ENCODE measurements around the gene TOR1AIP2. TPM values are rescaled to one million over a fixed set of nuclear protein-coding genes. Genes with fewer than 3 reads are reported as not detected.

The TOR1AIP2 gene
- total and polyA plus RNA-seq, 2 donors (not counting 3 experiments of a cell fraction or from before 2014, with no cell fraction given): 18.6 to 101 TPM

DNA sequence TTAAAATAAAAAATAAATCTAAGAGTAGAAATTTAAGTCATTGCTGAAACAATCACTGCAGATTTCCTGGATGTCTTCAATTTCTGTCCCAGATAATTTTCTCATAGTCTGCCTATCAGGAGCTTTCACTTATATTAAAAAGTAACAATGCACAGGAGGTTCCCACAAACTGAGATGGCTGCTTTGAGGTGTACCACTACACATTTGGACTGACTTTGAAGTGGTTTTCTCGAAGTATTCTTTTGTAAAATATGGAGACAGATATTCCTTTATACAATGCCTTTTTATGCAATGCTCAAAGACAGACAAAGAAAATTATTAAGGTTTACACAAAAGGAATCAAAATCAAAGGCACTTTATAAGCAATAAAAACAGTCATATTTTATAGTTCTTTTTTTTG lies 24.5 kb downstream of the TOR1AIP2 start:
- BruUV-seq (replicated peaks): no TSS peak
- Histone ChIP-seq H2AFZ (ENCODE audit: low read depth, low read length) (no peak overlapping the region), H3K4me2 (ENCODE audit: insufficient read depth, low read length) (no peak overlapping the region), H3K9me1 (replicated peaks; ENCODE audit: control insufficient read depth, extremely low read depth, insufficient read depth, low read length) (no peaks in the 10 kb centered on the region), H3K27me3 (ENCODE audit: control insufficient read depth in 2 of 2, insufficient read depth in 2 of 2, low read length in 2 of 2) (no peaks in the 10 kb centered on the region), H4K20me1 (replicated peaks; ENCODE audit: control insufficient read depth, extremely low read depth, insufficient read depth, low read length) (no peaks in the 10 kb centered on the region), H3K36me3 (ENCODE audit: control insufficient read depth in 2 of 2, extremely low read depth in 1 of 2, insufficient read depth in 2 of 2, low read length in 2 of 2) (peaks cover 6 to 13% of the 10 kb centered on the region in 2 experiments), H3K9ac (replicated peaks; ENCODE audit: extremely low read depth, insufficient read depth, low read length) (no peak overlapping the region), H3K4me1 (ENCODE audit: control insufficient read depth, extremely low read depth, insufficient read depth, low read length) (no peaks in the 10 kb centered on the region), H3K27ac (ENCODE audit: insufficient read depth, low read depth, low read length) (no peak overlapping the region), H3K4me3 (replicated peaks in 1 of 3; ENCODE audit: insufficient read depth in 1 of 3, low read depth in 1 of 3, low read length in 3 of 3) (no peak overlapping the region), H3K79me2 (ENCODE audit: control insufficient read depth, insufficient read depth, low read length) (no peaks in the 10 kb centered on the region), H3K9me3 (replicated peaks; ENCODE audit: control insufficient read depth, insufficient read depth, low read length) (no peaks in the 10 kb centered on the region)
- POLR2A ChIA-PET: no interaction called here
- intact Hi-C loops (cut with micrococcal nuclease) (no loop called here), dilution Hi-C loops (cut with MboI; ENCODE audit: extremely low pct_ligation_motif_present, low sequenced_read_pairs) (no loop called here)
- DNase-seq (ENCODE audit: low read depth, low spot score): no peak
- FAIRE-seq: no peak
- CTCF ChIA-PET: interaction anchor here (0.6 to 1.3 kb wide), 4 partner anchors 15 to 147 kb away, joined by 3 to 5 read pairs (median 3); no protein-coding TSS in a partner anchor
- TF ChIP-seq EZH2 (IDR thresholded peaks at IDR 0.05; ENCODE audit: borderline replicate concordance, low read depth, low read length, severe bottlenecking): no peak
- no peak for TF ChIP-seq FOS (IDR thresholded peaks at IDR 0.05; ENCODE audit: borderline replicate concordance, insufficient read depth, low read length)
- TF ChIP-seq, protein P1, sequence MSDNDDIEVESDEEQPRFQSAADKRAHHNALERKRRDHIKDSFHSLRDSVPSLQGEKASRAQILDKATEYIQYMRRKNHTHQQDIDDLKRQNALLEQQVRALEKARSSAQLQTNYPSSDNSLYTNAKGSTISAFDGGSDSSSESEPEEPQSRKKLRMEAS (IDR thresholded peaks at IDR 0.05; ENCODE audit: insufficient read depth, insufficient read length): no peak
- no peak for TF ChIP-seq JUN (IDR thresholded peaks at IDR 0.05; ENCODE audit: borderline replicate concordance, insufficient read depth, insufficient read length, low read depth)
- TF ChIP-seq, protein P2, sequence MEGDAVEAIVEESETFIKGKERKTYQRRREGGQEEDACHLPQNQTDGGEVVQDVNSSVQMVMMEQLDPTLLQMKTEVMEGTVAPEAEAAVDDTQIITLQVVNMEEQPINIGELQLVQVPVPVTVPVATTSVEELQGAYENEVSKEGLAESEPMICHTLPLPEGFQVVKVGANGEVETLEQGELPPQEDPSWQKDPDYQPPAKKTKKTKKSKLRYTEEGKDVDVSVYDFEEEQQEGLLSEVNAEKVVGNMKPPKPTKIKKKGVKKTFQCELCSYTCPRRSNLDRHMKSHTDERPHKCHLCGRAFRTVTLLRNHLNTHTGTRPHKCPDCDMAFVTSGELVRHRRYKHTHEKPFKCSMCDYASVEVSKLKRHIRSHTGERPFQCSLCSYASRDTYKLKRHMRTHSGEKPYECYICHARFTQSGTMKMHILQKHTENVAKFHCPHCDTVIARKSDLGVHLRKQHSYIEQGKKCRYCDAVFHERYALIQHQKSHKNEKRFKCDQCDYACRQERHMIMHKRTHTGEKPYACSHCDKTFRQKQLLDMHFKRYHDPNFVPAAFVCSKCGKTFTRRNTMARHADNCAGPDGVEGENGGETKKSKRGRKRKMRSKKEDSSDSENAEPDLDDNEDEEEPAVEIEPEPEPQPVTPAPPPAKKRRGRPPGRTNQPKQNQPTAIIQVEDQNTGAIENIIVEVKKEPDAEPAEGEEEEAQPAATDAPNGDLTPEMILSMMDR (IDR thresholded peaks at IDR 0.05; ENCODE audit: extremely low read depth in 1 of 2, insufficient read depth in 1 of 2, low read depth in 1 of 2, low read length in 2 of 2): no peak
- TF ChIP-seq MYC (IDR thresholded peaks at IDR 0.05; ENCODE audit: low read depth, low read length): no peak
- TF ChIP-seq POLR2AphosphoS5 (IDR thresholded peaks at IDR 0.05; ENCODE audit: insufficient read depth, low read depth, low read length): no peak
- no peak for TF ChIP-seq POLR2A (IDR thresholded peaks at IDR 0.05; ENCODE audit: low read depth, low read length)
- no peak for TF ChIP-seq GATA2 (IDR thresholded peaks at IDR 0.05; ENCODE audit: insufficient read depth, insufficient read length, low read depth, low read length)

Measured in endothelial cell of umbilical vein (primary cell).